C4-2B (cell line): Measurements from ENCODE around the gene CROCC.

Experiments used
- CTCF ChIP-seq: fragments of 450-650 bp; conservative IDR thresholded peaks from 2 replicates; pipeline ENCODE4 v1.5.1; 2017; ENCODE audit warnings: mild to moderate bottlenecking
- ZFX ChIP-seq: fragments of 450-650 bp; IDR thresholded peaks from 2 replicates; pipeline ENCODE4 v1.6.1; 2017

GRCh38 chr1:16986962-16987361 lies 65.2 kb downstream of the CROCC start:
- TF ChIP-seq ZFX: no peak
- no peak; the same call in 1 of the 2 replicates for TF ChIP-seq CTCF
